Esophagus muscularis mucosa (tissue), 3 donors: ENCODE data around the gene SLBP.

Experiments
- CTCF ChIP-seq, 3 experiments: fragments of 200-600 bp in 2 of 3; fragments of 450-650 bp in 1 of 3; sonication (generic) in 2 of 3; IDR thresholded peaks; one replicate each; pipeline ENCODE4 v1.5.1; 2017 to 2019; ENCODE audit warnings: antibody characterized with exemption in 3 of 3, mild to moderate bottlenecking in 2 of 3, moderate library complexity in 1 of 3
- POLR2A ChIP-seq: fragments of 450-650 bp; IDR thresholded peaks from one replicate; pipeline ENCODE4 v1.6.1; 2017; ENCODE audit warnings: antibody characterized with exemption, moderate library complexity, mild to moderate bottlenecking, low read depth

DNA sequence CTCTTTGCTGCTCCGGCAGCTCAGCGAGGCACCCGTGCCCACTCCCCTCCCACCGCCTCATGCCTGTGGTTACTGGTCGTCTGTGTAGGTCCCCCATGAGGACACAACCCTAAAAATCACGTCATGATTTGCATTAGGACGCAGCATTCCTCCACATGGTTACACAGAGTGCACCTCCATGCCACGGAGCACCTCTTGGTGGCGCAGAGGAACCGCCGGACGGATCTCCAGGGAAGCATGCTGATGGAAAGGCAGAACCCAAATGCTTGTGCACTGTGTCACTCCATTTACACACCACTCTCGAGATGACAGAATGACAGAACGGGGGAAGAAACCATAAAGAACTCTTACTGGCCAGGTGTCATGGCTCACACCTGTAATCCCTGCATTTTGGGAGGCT lies 50.4 kb downstream of the SLBP start:
- no peak for TF ChIP-seq CTCF (IDR thresholded peaks at IDR 0.05)
- no peak for TF ChIP-seq POLR2A
